BLaER1 (cell line): ENCODE results near the gene PTPRS.

Experiments
- H3K27ac ChIP-seq: shearing (Covaris generic); formaldehyde crosslinking; 2 replicates; pipeline ENCODE4 v1.8.1; 2022
- H3K27me3 ChIP-seq: shearing (Covaris generic); formaldehyde crosslinking; 2 replicates; pipeline ENCODE4 v1.8.1; 2022
- H3K36me3 ChIP-seq: shearing (Covaris generic); formaldehyde crosslinking; 2 replicates; pipeline ENCODE4 v1.8.1; 2022
- H3K4me1 ChIP-seq: shearing (Covaris generic); formaldehyde crosslinking; 2 replicates; pipeline ENCODE4 v1.8.1; 2022
- H3K4me2 ChIP-seq: shearing (Covaris generic); formaldehyde crosslinking; 2 replicates; pipeline ENCODE4 v1.8.1; 2022
- H3K4me3 ChIP-seq: shearing (Covaris generic); formaldehyde crosslinking; 2 replicates; pipeline ENCODE4 v1.8.1; 2022
- H3K9ac ChIP-seq: shearing (Covaris generic); formaldehyde crosslinking; 2 replicates; pipeline ENCODE4 v1.8.1; 2022
- H3K9me3 ChIP-seq: shearing (Covaris generic); formaldehyde crosslinking; 2 replicates; pipeline ENCODE4 v1.8.1; 2022
- H4K20me1 ChIP-seq: shearing (Covaris generic); formaldehyde crosslinking; 2 replicates; pipeline ENCODE4 v1.8.1; 2022
- Cebpa-rat ChIP-seq: shearing (Covaris generic); IDR thresholded peaks from 2 replicates; pipeline ENCODE4 v1.8.1; 2022

PTPRS gene

GRCh38 chr19:5314012-5314906 is 26.4 kb downstream of the PTPRS start:
- H4K20me1 ChIP-seq: no peaks in the 10 kb centered on the region
- H3K27ac ChIP-seq: no peak overlapping the region
- H3K4me2 ChIP-seq: no peak overlapping the region; the same call in 1 of the 2 replicates
- H3K4me3 ChIP-seq: no peak overlapping the region
- no peaks in the 10 kb centered on the region for H3K36me3 ChIP-seq
- H3K27me3 ChIP-seq: no peaks in the 10 kb centered on the region
- peaks cover 11% of the 10 kb centered on the region for H3K4me1 ChIP-seq
- H3K9ac ChIP-seq: no peak overlapping the region
- H3K9me3 ChIP-seq: no peaks in the 10 kb centered on the region
- TF ChIP-seq Cebpa-rat: no peak

DNA sequence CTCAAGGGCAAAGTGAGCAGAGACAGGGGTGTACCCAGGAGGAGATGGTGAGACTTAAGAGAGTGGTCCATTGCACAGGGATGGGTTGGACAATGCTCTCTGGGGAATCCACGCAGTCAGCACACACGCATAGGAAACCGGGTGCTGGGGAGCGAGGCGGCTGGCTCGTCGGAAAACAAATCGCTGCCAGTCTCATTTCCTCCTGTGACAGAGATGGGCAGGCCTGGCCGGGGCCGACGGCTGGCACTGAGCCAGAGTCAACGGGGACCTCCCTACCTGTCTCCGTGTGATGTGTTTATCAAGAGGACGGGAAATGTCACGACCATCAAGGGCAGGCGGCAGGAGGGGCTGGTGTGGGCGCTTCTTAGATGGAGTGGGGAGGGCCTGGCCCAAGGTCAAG is 27.3 kb downstream of the PTPRS start:
- Histone ChIP-seq H4K20me1 (no peaks in the 10 kb centered on the region), H3K4me2 (peak overlapping the region; percentile 69), H3K9me3 (no peaks in the 10 kb centered on the region), H3K4me3 (no peak overlapping the region), H3K27me3 (no peaks in the 10 kb centered on the region), H3K9ac (no peak overlapping the region), H3K36me3 (no peaks in the 10 kb centered on the region), H3K4me1 (peaks cover 11% of the 10 kb centered on the region), H3K27ac (no peak overlapping the region)
- TF ChIP-seq Cebpa-rat: no peak

GRCh38 chr19:5312058-5312457 is 28.6 kb downstream of the PTPRS start:
- Histone ChIP-seq H3K27ac (no peak overlapping the region), H4K20me1 (no peaks in the 10 kb centered on the region), H3K9me3 (no peaks in the 10 kb centered on the region), H3K4me2 (no peak overlapping the region), H3K4me1 (peaks cover 11% of the 10 kb centered on the region), H3K9ac (no peak overlapping the region), H3K4me3 (no peak overlapping the region), H3K27me3 (no peaks in the 10 kb centered on the region), H3K36me3 (no peaks in the 10 kb centered on the region)
- TF ChIP-seq Cebpa-rat: no peak

GRCh38 chr19:5309438-5310204 is 31.0 kb downstream of the PTPRS start:
- Histone ChIP-seq H3K27ac (no peak overlapping the region), H3K4me1 (peaks cover 11% of the 10 kb centered on the region), H3K9me3 (no peaks in the 10 kb centered on the region), H4K20me1 (no peaks in the 10 kb centered on the region), H3K27me3 (no peaks in the 10 kb centered on the region), H3K9ac (no peak overlapping the region), H3K36me3 (no peaks in the 10 kb centered on the region), H3K4me3 (no peak overlapping the region), H3K4me2 (no peak overlapping the region)
- TF ChIP-seq Cebpa-rat: no peak

GRCh38 chr19:5308451-5309437 is 31.9 kb downstream of the PTPRS start:
- H3K27me3 ChIP-seq: no peaks in the 10 kb centered on the region
- TF ChIP-seq Cebpa-rat: no peak
- no peaks in the 10 kb centered on the region for H3K36me3 ChIP-seq
- no peak overlapping the region for H3K9ac ChIP-seq
- H3K9me3 ChIP-seq: no peaks in the 10 kb centered on the region
- H4K20me1 ChIP-seq: no peaks in the 10 kb centered on the region
- H3K4me1 ChIP-seq: peaks cover 9% of the 10 kb centered on the region
- H3K4me3 ChIP-seq: no peak overlapping the region
- H3K27ac ChIP-seq: no peak overlapping the region
- no peak overlapping the region for H3K4me2 ChIP-seq

DNA sequence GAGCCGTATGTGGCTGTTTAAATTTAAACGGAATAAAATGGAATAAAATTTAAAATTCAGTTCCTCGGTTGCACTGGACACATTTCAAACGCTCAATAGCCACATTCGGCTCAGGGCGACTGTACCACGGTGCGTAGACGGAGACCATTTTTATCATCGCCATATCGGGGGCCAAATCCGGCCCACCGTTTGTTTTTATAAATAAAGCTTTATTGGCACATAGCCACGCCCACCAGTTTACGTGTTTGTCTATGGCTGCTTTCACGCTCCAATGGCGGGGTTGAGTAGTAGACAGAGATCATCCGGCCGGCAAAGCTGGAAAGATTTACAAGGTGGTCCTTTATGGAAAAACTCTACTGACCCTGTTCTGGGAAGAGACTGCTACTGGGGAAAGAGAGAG is 33.0 kb downstream of the PTPRS start:
- no peak overlapping the region for H3K9ac ChIP-seq
- H4K20me1 ChIP-seq: no peaks in the 10 kb centered on the region
- no peaks in the 10 kb centered on the region for H3K4me1 ChIP-seq
- H3K9me3 ChIP-seq: no peaks in the 10 kb centered on the region
- H3K4me2 ChIP-seq: no peak overlapping the region
- no peak overlapping the region for H3K27ac ChIP-seq
- no peaks in the 10 kb centered on the region for H3K36me3 ChIP-seq
- TF ChIP-seq Cebpa-rat: no peak
- H3K4me3 ChIP-seq: no peak overlapping the region
- no peaks in the 10 kb centered on the region for H3K27me3 ChIP-seq

DNA sequence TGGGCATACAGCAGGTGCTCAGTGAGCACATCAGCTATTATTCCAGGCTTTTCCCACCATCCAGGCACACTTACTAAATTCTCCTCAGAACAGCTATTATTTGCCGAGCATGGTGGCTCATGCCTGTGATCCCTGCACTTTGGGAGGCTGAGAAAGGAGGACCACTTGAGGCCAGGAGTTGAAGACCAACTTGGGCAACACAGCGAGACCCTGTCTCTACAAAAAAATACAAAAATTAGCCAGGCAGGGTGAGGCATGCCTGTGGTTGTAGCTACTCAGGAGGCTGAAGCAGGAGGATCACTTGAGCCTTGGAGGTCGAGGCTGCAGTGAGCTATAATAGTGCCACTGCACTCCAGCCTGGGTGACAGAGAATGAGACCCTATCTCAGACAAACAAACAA is 35.4 kb downstream of the PTPRS start:
- H3K9me3 ChIP-seq: no peaks in the 10 kb centered on the region
- H3K4me3 ChIP-seq: no peak overlapping the region
- H3K27ac ChIP-seq: no peak overlapping the region
- H3K9ac ChIP-seq: no peak overlapping the region
- no peaks in the 10 kb centered on the region for H4K20me1 ChIP-seq
- no peak overlapping the region for H3K4me2 ChIP-seq
- no peaks in the 10 kb centered on the region for H3K36me3 ChIP-seq
- H3K27me3 ChIP-seq: no peaks in the 10 kb centered on the region
- no peak for TF ChIP-seq Cebpa-rat
- H3K4me1 ChIP-seq: no peaks in the 10 kb centered on the region

DNA sequence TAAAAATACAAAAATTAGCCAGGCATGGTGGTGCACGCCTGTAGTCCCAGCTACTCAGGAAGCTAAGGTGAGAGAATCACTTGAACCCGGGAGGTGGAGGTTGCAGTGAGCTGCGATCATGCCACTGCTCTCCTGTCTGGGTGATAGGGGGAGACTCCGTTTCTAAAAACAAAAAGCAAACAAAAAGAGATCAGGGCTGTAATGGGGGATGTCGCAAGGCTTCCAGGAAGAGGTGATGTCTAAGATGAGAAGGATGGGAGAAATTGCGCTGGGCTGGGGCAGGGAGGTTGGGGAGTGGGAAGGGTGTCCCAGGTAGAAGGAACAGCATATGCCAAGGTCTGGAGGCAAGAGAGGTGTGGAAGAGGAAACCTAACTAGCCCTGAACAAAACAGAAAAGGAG is 36.1 kb downstream of the PTPRS start:
- no peaks in the 10 kb centered on the region for H4K20me1 ChIP-seq
- TF ChIP-seq Cebpa-rat: no peak
- no peaks in the 10 kb centered on the region for H3K9me3 ChIP-seq
- H3K9ac ChIP-seq: no peak overlapping the region
- no peaks in the 10 kb centered on the region for H3K4me1 ChIP-seq
- H3K27ac ChIP-seq: no peak overlapping the region
- H3K36me3 ChIP-seq: no peaks in the 10 kb centered on the region
- H3K4me2 ChIP-seq: no peak overlapping the region
- H3K4me3 ChIP-seq: no peak overlapping the region
- H3K27me3 ChIP-seq: no peaks in the 10 kb centered on the region

- Histone ChIP-seq H3K27ac (no peak overlapping the region), H4K20me1 (no peaks in the 10 kb centered on the region), H3K36me3 (no peaks in the 10 kb centered on the region), H3K9ac (no peak overlapping the region), H3K4me3 (no peak overlapping the region), H3K9me3 (no peaks in the 10 kb centered on the region), H3K4me1 (no peaks in the 10 kb centered on the region), H3K4me2 (no peak overlapping the region), H3K27me3 (no peaks in the 10 kb centered on the region)
- TF ChIP-seq Cebpa-rat: no peak
Observed at GRCh38 chr19:5303208-5303607, 37.4 kb downstream of the PTPRS start.
